Nephron progenitor cell (in vitro differentiated cells): ENCODE results near the gene HPN.
A peak's percentile ranks its signal among the peaks of the same experiment; 100 is the strongest.
"Not testable (repeated sequence)": the region's sequence is repeated elsewhere in the genome, so short reads cannot be mapped to it uniquely, and the experiment has no call there.

ENCODE experiments used
- DNase-seq: peaks from one replicate; pipeline ENCODE4 v3.0.0; 2021
- H3K27ac Mint-ChIP-seq: 2 replicates; pipeline ENCODE4 v1.8.0; 2021; ENCODE audit warnings: mild to moderate bottlenecking, moderate library complexity, mixed read lengths
- H3K27me3 Mint-ChIP-seq: 2 replicates; pipeline ENCODE4 v1.8.0; 2021; ENCODE audit warnings: mild to moderate bottlenecking, low read depth, mixed read lengths; ENCODE audit not compliant: poor library complexity
- H3K36me3 Mint-ChIP-seq: 2 replicates; pipeline ENCODE4 v1.8.0; 2021; ENCODE audit warnings: low read depth, mixed read lengths
- H3K4me1 Mint-ChIP-seq: 2 replicates; pipeline ENCODE4 v1.8.0; 2021; ENCODE audit warnings: mixed read lengths
- H3K4me3 Mint-ChIP-seq: 2 replicates; pipeline ENCODE4 v1.8.0; 2021; ENCODE audit warnings: mild to moderate bottlenecking, moderate library complexity, mixed read lengths
- H3K9me3 Mint-ChIP-seq: 2 replicates; pipeline ENCODE4 v1.8.0; 2021; ENCODE audit warnings: mild to moderate bottlenecking, moderate library complexity, mixed read lengths
- CTCF ChIP-seq: fragments of 200-600 bp; sonication (generic); IDR thresholded peaks from 2 replicates; pipeline ENCODE4 v1.5.0; 2021; ENCODE audit warnings: antibody characterized with exemption

Gene HPN

GRCh38 chr19:35025969-35026368 is 15.6 kb upstream of the HPN start:
- Mint-ChIP-seq H3K9me3 (no peaks in the 10 kb centered on the region), H3K4me1 (peaks cover under 1% of the 10 kb centered on the region), H3K36me3 (peaks cover 36% of the 10 kb centered on the region), H3K27ac (no peak overlapping the region), H3K4me3 (no peak overlapping the region), H3K27me3 (peaks cover 10% of the 10 kb centered on the region)
- DNase-seq, result no peak
- TF ChIP-seq CTCF, result no peak

GRCh38 chr19:35026418-35026817 is 15.1 kb upstream of the HPN start:
- peaks cover 5% of the 10 kb centered on the region for H3K4me1 Mint-ChIP-seq

GRCh38 chr19:35027009-35027408 is 14.5 kb upstream of the HPN start:
- no peaks in the 10 kb centered on the region for H3K9me3 Mint-ChIP-seq
- H3K4me3 Mint-ChIP-seq, result no peak overlapping the region
- DNase-seq, result no peak
- H3K4me1 Mint-ChIP-seq, result peaks cover 11% of the 10 kb centered on the region
- H3K27me3 Mint-ChIP-seq, result peaks cover 21% of the 10 kb centered on the region
- no peak for TF ChIP-seq CTCF
- peak overlapping the region; percentile 21 for H3K27ac Mint-ChIP-seq
- H3K36me3 Mint-ChIP-seq, result peaks cover 32% of the 10 kb centered on the region

More at GRCh38 chr19:35026418-35026817, 15.1 kb upstream of the HPN start:
- Mint-ChIP-seq H3K27ac (no peak overlapping the region), H3K36me3 (peaks cover 32% of the 10 kb centered on the region), H3K4me3 (no peak overlapping the region), H3K9me3 (no peaks in the 10 kb centered on the region), H3K27me3 (peaks cover 15% of the 10 kb centered on the region)
- no peak for TF ChIP-seq CTCF
- DNase-seq, result no peak

- TF ChIP-seq CTCF, result no peak
- Mint-ChIP-seq H3K27ac (no peak overlapping the region), H3K4me1 (peaks cover 21% of the 10 kb centered on the region), H3K27me3 (peaks cover 27% of the 10 kb centered on the region), H3K36me3 (peaks cover 36% of the 10 kb centered on the region), H3K4me3 (peak overlapping the region; percentile 57), H3K9me3 (no peaks in the 10 kb centered on the region)
- DNase-seq, result no peak
These were observed 13.5 kb upstream of the HPN start for GRCh38 chr19:35027851-35028599.

- Mint-ChIP-seq H3K4me3 (peak overlapping the region; percentile 57), H3K4me1 (peaks cover 26% of the 10 kb centered on the region), H3K27me3 (peaks cover 32% of the 10 kb centered on the region), H3K36me3 (peaks cover 40% of the 10 kb centered on the region)
- not testable (repeated sequence) for DNase-seq, H3K27ac Mint-ChIP-seq, H3K9me3 Mint-ChIP-seq
These were observed 13.0 kb upstream of the HPN start for GRCh38 chr19:35028600-35028885.

- H3K4me1 Mint-ChIP-seq, result peaks cover 27% of the 10 kb centered on the region
- peak overlapping the region; percentile 70 for H3K4me3 Mint-ChIP-seq
- H3K27ac Mint-ChIP-seq, H3K9me3 Mint-ChIP-seq, DNase-seq: not testable (repeated sequence)
- peaks cover 34% of the 10 kb centered on the region for H3K36me3 Mint-ChIP-seq
- H3K27me3 Mint-ChIP-seq, result peaks cover 36% of the 10 kb centered on the region
These were observed 12.2 kb upstream of the HPN start for GRCh38 chr19:35029275-35029736.

- no peak overlapping the region for H3K27ac Mint-ChIP-seq
- H3K4me3 Mint-ChIP-seq, result peak overlapping the region; percentile 70
These were observed 11.7 kb upstream of the HPN start for GRCh38 chr19:35029737-35030256.

More at GRCh38 chr19:35029737-35030256, 11.7 kb upstream of the HPN start:
- DNase-seq, result no peak
- no peak for TF ChIP-seq CTCF
- H3K36me3 Mint-ChIP-seq, result peaks cover 37% of the 10 kb centered on the region
- H3K4me1 Mint-ChIP-seq, result peaks cover 27% of the 10 kb centered on the region
- H3K9me3 Mint-ChIP-seq, result no peaks in the 10 kb centered on the region
- H3K27me3 Mint-ChIP-seq, result peaks cover 36% of the 10 kb centered on the region
